ENCODE results near the gene MAGI2.

The MAGI2 gene

GRCh38 chr7:78417180-78417853 is 1036.2 kb downstream of the MAGI2 start:
- DNase-seq (ENCODE audit: low read depth, low spot score), result no peak

GRCh38 chr7:78413568-78413967 is 1039.9 kb downstream of the MAGI2 start:
- DNase-seq (ENCODE audit: low read depth, low spot score), result no peak

- DNase-seq (ENCODE audit: low read depth, low spot score), result no peak
These were observed 1041.1 kb downstream of the MAGI2 start for GRCh38 chr7:78412216-78412858.

GRCh38 chr7:78407031-78407430 is 1046.4 kb downstream of the MAGI2 start:
- DNase-seq (ENCODE audit: low read depth, low spot score), result no peak

GRCh38 chr7:78406531-78406930 is 1046.9 kb downstream of the MAGI2 start:
- DNase-seq (ENCODE audit: low read depth, low spot score), result no peak

- DNase-seq (ENCODE audit: low read depth, low spot score), result no peak
These were observed 1051.4 kb downstream of the MAGI2 start for GRCh38 chr7:78402096-78402495.

GRCh38 chr7:78400038-78400437 is 1053.4 kb downstream of the MAGI2 start:
- DNase-seq (ENCODE audit: low read depth, low spot score), result no peak

- DNase-seq (ENCODE audit: low read depth, low spot score), result no peak
These were observed 1054.3 kb downstream of the MAGI2 start for GRCh38 chr7:78399033-78399769.

- DNase-seq (ENCODE audit: low read depth, low spot score), result no peak
These were observed 1054.9 kb downstream of the MAGI2 start for GRCh38 chr7:78398576-78398975.

- DNase-seq (ENCODE audit: low read depth, low spot score), result no peak
These were observed 1055.4 kb downstream of the MAGI2 start for GRCh38 chr7:78398081-78398480.

- DNase-seq (ENCODE audit: low read depth, low spot score), result no peak
These were observed 1057.3 kb downstream of the MAGI2 start for GRCh38 chr7:78396210-78396609.

- no peak for DNase-seq (ENCODE audit: low read depth, low spot score)
These were observed 1058.0 kb downstream of the MAGI2 start for GRCh38 chr7:78395298-78396036.

GRCh38 chr7:78389022-78389421 is 1064.4 kb downstream of the MAGI2 start:
- no peak for DNase-seq (ENCODE audit: low read depth, low spot score)

- DNase-seq (ENCODE audit: low read depth, low spot score), result no peak
These were observed 1066.9 kb downstream of the MAGI2 start for GRCh38 chr7:78386520-78386919.

GRCh38 chr7:78383096-78383880 is 1070.2 kb downstream of the MAGI2 start:
- peak; percentile 15 for DNase-seq (ENCODE audit: low read depth, low spot score)

GRCh38 chr7:78379148-78379547 is 1074.3 kb downstream of the MAGI2 start:
- no peak for DNase-seq (ENCODE audit: low read depth, low spot score)

- no peak for DNase-seq (ENCODE audit: low read depth, low spot score)
These were observed 1075.9 kb downstream of the MAGI2 start for GRCh38 chr7:78377532-78377931.

GRCh38 chr7:78370936-78371335 is 1082.5 kb downstream of the MAGI2 start:
- no peak for DNase-seq (ENCODE audit: low read depth, low spot score)

- DNase-seq (ENCODE audit: low read depth, low spot score), result no peak
These were observed 1084.7 kb downstream of the MAGI2 start for GRCh38 chr7:78368771-78369170.

GRCh38 chr7:78367280-78367773 is 1086.1 kb downstream of the MAGI2 start:
- no peak for DNase-seq (ENCODE audit: low read depth, low spot score)

- no peak for DNase-seq (ENCODE audit: low read depth, low spot score)
These were observed 1089.6 kb downstream of the MAGI2 start for GRCh38 chr7:78363866-78364265.
